HEK293 (cell line): ENCODE measurements around the gene SLC35G6.

ENCODE experiments used
- CTCF ChIA-PET: fragments of 350-600 bp; formaldehyde crosslinking; extraction: SDS; loops from one replicate; lab custom pipeline; 2021; ENCODE audit warnings: antibody characterized with exemption; lab: Yijun Ruan, JAX
- POLR2A ChIA-PET: fragments of 300-600 bp; formaldehyde crosslinking; extraction: SDS; loops from one replicate; lab custom pipeline; 2020; ENCODE audit warnings: antibody characterized with exemption, inconsistent platforms; lab: Yijun Ruan, JAX
- H3K27ac ChIP-seq: fragments of 200-500 bp; sonication (Bioruptor generic); 2 replicates; pipeline ENCODE4 v1.5.1; 2014; ENCODE audit warnings: low read depth, low read length, control low read depth, inconsistent platforms; ENCODE audit errors: extremely low read depth
- H3K36me3 ChIP-seq, 2 experiments: fragments of 200-500 bp in 1 of 2; sonication (Bioruptor generic) in 1 of 2; 1 replicate in 1 of 2; 2 replicates in 1 of 2; pipeline ENCODE4 v1.5.1; 2014 to 2017; ENCODE audit warnings: inconsistent platforms in 2 of 2, low read length in 2 of 2; ENCODE audit not compliant: control insufficient read depth in 2 of 2, insufficient read depth in 1 of 2
- H3K4me1 ChIP-seq: fragments of 200-500 bp; sonication (Bioruptor generic); 2 replicates; pipeline ENCODE4 v1.5.1; 2014; ENCODE audit warnings: mild to moderate bottlenecking, low read length, inconsistent platforms; ENCODE audit not compliant: control insufficient read depth, insufficient read depth
- H3K4me3 ChIP-seq: 2 replicates; pipeline ENCODE4 v1.5.1; 2011; ENCODE audit warnings: low read depth, mild to moderate bottlenecking, control low read depth, low read length, moderate library complexity
- H3K9me3 ChIP-seq: fragments of 200-500 bp; sonication (Bioruptor generic); 2 replicates; pipeline ENCODE4 v1.5.1; 2014; ENCODE audit warnings: low read depth, low read length, inconsistent platforms; ENCODE audit not compliant: control insufficient read depth, insufficient read depth
- BCL6B ChIP-seq: fragments of 450-650 bp; formaldehyde crosslinking; IDR thresholded peaks from 2 replicates; pipeline ENCODE4 v1.5.1; 2017; ENCODE audit warnings: missing biosample characterization, missing genetic modification characterization
- ELK4 ChIP-seq: IDR thresholded peaks from 2 replicates; pipeline ENCODE4 v1.6.1; 2011; ENCODE audit warnings: mild to moderate bottlenecking, low read depth, low read length, borderline replicate concordance
- HIC1 ChIP-seq: fragments of 450-650 bp; formaldehyde crosslinking; IDR thresholded peaks from 2 replicates; pipeline ENCODE4 v1.5.1; 2016; ENCODE audit warnings: missing biosample characterization, missing genetic modification characterization
- HOXC10 ChIP-seq: sonication (generic); formaldehyde crosslinking; IDR thresholded peaks from 2 replicates; pipeline ENCODE4 v1.8.1; 2023; ENCODE audit warnings: mild to moderate bottlenecking, missing genetic modification reagents
- OSR2 ChIP-seq: fragments of 450-650 bp; formaldehyde crosslinking; IDR thresholded peaks from 2 replicates; pipeline ENCODE4 v1.5.1; 2016; ENCODE audit warnings: missing biosample characterization, missing genetic modification characterization
- PRDM10 ChIP-seq: fragments of 450-650 bp; formaldehyde crosslinking; IDR thresholded peaks from 2 replicates; pipeline ENCODE4 v1.5.1; 2016; ENCODE audit warnings: missing biosample characterization, missing genetic modification characterization
- SCRT2 ChIP-seq: fragments of 450-650 bp; formaldehyde crosslinking; IDR thresholded peaks from 2 replicates; pipeline ENCODE4 v1.5.1; 2016; ENCODE audit warnings: missing biosample characterization, missing genetic modification characterization
- ZBTB49 ChIP-seq: fragments of 450-650 bp; formaldehyde crosslinking; IDR thresholded peaks from 2 replicates; pipeline ENCODE4 v1.5.1; 2016; ENCODE audit warnings: missing biosample characterization, missing genetic modification characterization, low read depth
- ZNF221 ChIP-seq: fragments of 450-650 bp; formaldehyde crosslinking; IDR thresholded peaks from 2 replicates; pipeline ENCODE4 v1.5.1; 2017; ENCODE audit warnings: missing biosample characterization, missing genetic modification characterization, borderline replicate concordance
- ZNF266 ChIP-seq: fragments of 450-650 bp; formaldehyde crosslinking; IDR thresholded peaks from 2 replicates; pipeline ENCODE4 v1.5.1; 2016; ENCODE audit warnings: missing biosample characterization, missing genetic modification characterization, low read depth
- ZNF423 ChIP-seq: fragments of 450-650 bp; formaldehyde crosslinking; IDR thresholded peaks from 2 replicates; pipeline ENCODE4 v1.5.1; 2016; ENCODE audit warnings: missing biosample characterization, missing genetic modification characterization
- ZNF571 ChIP-seq: fragments of 450-650 bp; formaldehyde crosslinking; IDR thresholded peaks from 2 replicates; pipeline ENCODE4 v1.5.0; 2017; ENCODE audit warnings: missing biosample characterization, missing genetic modification characterization
- ZNF600 ChIP-seq: fragments of 450-650 bp; formaldehyde crosslinking; IDR thresholded peaks from 2 replicates; pipeline ENCODE4 v1.5.1; 2016; ENCODE audit warnings: missing biosample characterization, missing genetic modification characterization
- ZNF776 ChIP-seq: fragments of 450-650 bp; formaldehyde crosslinking; IDR thresholded peaks from 2 replicates; pipeline ENCODE4 v1.5.0; 2017; ENCODE audit warnings: missing biosample characterization, missing genetic modification characterization, borderline replicate concordance
- ZNF843 ChIP-seq: fragments of 450-650 bp; formaldehyde crosslinking; IDR thresholded peaks from 2 replicates; pipeline ENCODE4 v1.5.1; 2016; ENCODE audit warnings: missing biosample characterization, missing genetic modification characterization
- ZXDB ChIP-seq: fragments of 450-650 bp; formaldehyde crosslinking; IDR thresholded peaks from 2 replicates; pipeline ENCODE4 v1.5.1; 2016; ENCODE audit warnings: missing biosample characterization, missing genetic modification characterization

The SLC35G6 gene

GRCh38 chr17:7463372-7463846 lies 17.8 kb upstream of the SLC35G6 start (continued):
- TF ChIP-seq PRDM10 (tag by site-specific recombination) = no peak
- no peak for TF ChIP-seq OSR2 (tag by site-specific recombination)
- no peak for TF ChIP-seq ZNF776 (tag by site-specific recombination)
- no peak for TF ChIP-seq ZNF423
- no peak for TF ChIP-seq ZNF266 (tag by site-specific recombination)
- TF ChIP-seq BCL6B = no peak
- TF ChIP-seq ZNF571 (tag by site-specific recombination) = no peak
- no peak for TF ChIP-seq HOXC10
- no peak for TF ChIP-seq ZNF843 (tag by site-specific recombination)
- TF ChIP-seq ZNF221 (tag by site-specific recombination) = no peak
- TF ChIP-seq ZBTB49 (tag by site-specific recombination) = no peak
- no peak for TF ChIP-seq ELK4
- no peak for TF ChIP-seq HIC1
- TF ChIP-seq SCRT2 (tag by site-specific recombination) = no peak
- TF ChIP-seq, all 188 proteins: peak for 0

GRCh38 chr17:7464081-7464480 lies 17.2 kb upstream of the SLC35G6 start:
- Histone ChIP-seq H3K9me3 (no peaks in the 10 kb centered on the region), H3K27ac (no peak overlapping the region)
- no peak for TF ChIP-seq ZXDB
- peak; percentile 34; the same call in 1 of the 2 replicates for TF ChIP-seq ZNF600 (tag by site-specific recombination)
- TF ChIP-seq, all 188 proteins: peak for 1
- H3K36me3 ChIP-seq = peaks cover 0 to 51% of the 10 kb centered on the region in 2 experiments; a peak in 2 of 3 replicates
- CTCF ChIA-PET = interaction anchor here (0.7 to 1.4 kb wide), 2 partner anchors 27 to 55 kb away, joined by 4 to 5 read pairs; no protein-coding TSS in a partner anchor
- peaks cover under 1% of the 10 kb centered on the region; the same call in 1 of the 2 replicates for H3K4me1 ChIP-seq
- no peak overlapping the region for H3K4me3 ChIP-seq
- POLR2A ChIA-PET = interaction anchor here (1.2 to 2.1 kb wide), 3 partner anchors 11 to 61 kb away, joined by 4 to 7 read pairs (median 5); partner anchors contain the start of genes POLR2A and TMEM256
